HEK293 (cell line): ENCODE results near the gene LBHD2.

Experiments
- CTCF ChIA-PET: fragments of 350-600 bp; formaldehyde crosslinking; extraction: SDS; loops from one replicate; lab custom pipeline; 2021; ENCODE audit warnings: antibody characterized with exemption; lab: Yijun Ruan, JAX
- POLR2A ChIA-PET: fragments of 300-600 bp; formaldehyde crosslinking; extraction: SDS; loops from one replicate; lab custom pipeline; 2020; ENCODE audit warnings: antibody characterized with exemption, inconsistent platforms; lab: Yijun Ruan, JAX
- H3K27ac ChIP-seq: fragments of 200-500 bp; sonication (Bioruptor generic); 2 replicates; pipeline ENCODE4 v1.5.1; 2014; ENCODE audit warnings: low read depth, low read length, control low read depth, inconsistent platforms; ENCODE audit errors: extremely low read depth
- H3K36me3 ChIP-seq, 2 experiments: fragments of 200-500 bp in 1 of 2; sonication (Bioruptor generic) in 1 of 2; 1 replicate in 1 of 2; 2 replicates in 1 of 2; pipeline ENCODE4 v1.5.1; 2014 to 2017; ENCODE audit warnings: inconsistent platforms in 2 of 2, low read length in 2 of 2; ENCODE audit not compliant: control insufficient read depth in 2 of 2, insufficient read depth in 1 of 2
- H3K4me1 ChIP-seq: fragments of 200-500 bp; sonication (Bioruptor generic); 2 replicates; pipeline ENCODE4 v1.5.1; 2014; ENCODE audit warnings: mild to moderate bottlenecking, low read length, inconsistent platforms; ENCODE audit not compliant: control insufficient read depth, insufficient read depth
- H3K4me3 ChIP-seq: 2 replicates; pipeline ENCODE4 v1.5.1; 2011; ENCODE audit warnings: low read depth, mild to moderate bottlenecking, control low read depth, low read length, moderate library complexity
- H3K9me3 ChIP-seq: fragments of 200-500 bp; sonication (Bioruptor generic); 2 replicates; pipeline ENCODE4 v1.5.1; 2014; ENCODE audit warnings: low read depth, low read length, inconsistent platforms; ENCODE audit not compliant: control insufficient read depth, insufficient read depth
- HOXC10 ChIP-seq: sonication (generic); formaldehyde crosslinking; IDR thresholded peaks from 2 replicates; pipeline ENCODE4 v1.8.1; 2023; ENCODE audit warnings: mild to moderate bottlenecking, missing genetic modification reagents
- KLF1 ChIP-seq: fragments of 450-650 bp; formaldehyde crosslinking; IDR thresholded peaks from 2 replicates; pipeline ENCODE4 v1.5.1; 2016; ENCODE audit warnings: missing biosample characterization, missing genetic modification characterization
- RBAK ChIP-seq: fragments of 450-650 bp; formaldehyde crosslinking; IDR thresholded peaks from 2 replicates; pipeline ENCODE4 v1.5.1; 2016; ENCODE audit warnings: missing biosample characterization, missing genetic modification characterization
- SETDB1 ChIP-seq: IDR thresholded peaks from one replicate; pipeline ENCODE4 v1.6.1; 2017; ENCODE audit warnings: mild to moderate bottlenecking, low read length, moderate library complexity, mixed read lengths; ENCODE audit not compliant: insufficient read length
- ZBTB8A ChIP-seq: fragments of 450-650 bp; formaldehyde crosslinking; IDR thresholded peaks from 2 replicates; pipeline ENCODE4 v1.5.1; 2016; ENCODE audit warnings: missing biosample characterization, missing genetic modification characterization
- ZIC2 ChIP-seq: fragments of 450-650 bp; formaldehyde crosslinking; IDR thresholded peaks from 2 replicates; pipeline ENCODE4 v1.5.1; 2016; ENCODE audit warnings: missing biosample characterization, missing genetic modification characterization
- ZNF138 ChIP-seq: fragments of 450-650 bp; formaldehyde crosslinking; IDR thresholded peaks from 2 replicates; pipeline ENCODE4 v1.5.1; 2016; ENCODE audit warnings: missing biosample characterization, missing genetic modification characterization, borderline replicate concordance
- ZNF169 ChIP-seq: fragments of 450-650 bp; formaldehyde crosslinking; IDR thresholded peaks from 2 replicates; pipeline ENCODE4 v1.5.1; 2016; ENCODE audit warnings: missing biosample characterization, missing genetic modification characterization
- ZNF174 ChIP-seq: fragments of 450-650 bp; formaldehyde crosslinking; IDR thresholded peaks from 2 replicates; pipeline ENCODE4 v1.5.0; 2017; ENCODE audit warnings: missing biosample characterization, mild to moderate bottlenecking, missing genetic modification characterization
- ZNF23 ChIP-seq: fragments of 450-650 bp; formaldehyde crosslinking; IDR thresholded peaks from 2 replicates; pipeline ENCODE4 v1.5.1; 2016; ENCODE audit warnings: missing biosample characterization, missing genetic modification characterization, borderline replicate concordance
- ZNF280D ChIP-seq: fragments of 450-650 bp; formaldehyde crosslinking; IDR thresholded peaks from 2 replicates; pipeline ENCODE4 v1.5.1; 2016; ENCODE audit warnings: missing biosample characterization, missing genetic modification characterization
- ZNF302 ChIP-seq: fragments of 450-650 bp; formaldehyde crosslinking; IDR thresholded peaks from 2 replicates; pipeline ENCODE4 v1.5.1; 2016; ENCODE audit warnings: missing biosample characterization, missing genetic modification characterization, low read depth
- ZNF341 ChIP-seq: fragments of 450-650 bp; formaldehyde crosslinking; IDR thresholded peaks from 2 replicates; pipeline ENCODE4; 2016; ENCODE audit warnings: low read depth, missing biosample characterization, missing genetic modification characterization
- ZNF362 ChIP-seq: fragments of 450-650 bp; formaldehyde crosslinking; IDR thresholded peaks from 2 replicates; pipeline ENCODE4 v1.5.1; 2016; ENCODE audit warnings: missing biosample characterization, missing genetic modification characterization
- ZNF416 ChIP-seq: fragments of 450-650 bp; formaldehyde crosslinking; IDR thresholded peaks from 2 replicates; pipeline ENCODE4 v1.5.1; 2016; ENCODE audit warnings: missing biosample characterization, missing genetic modification characterization
- ZNF423 ChIP-seq: fragments of 450-650 bp; formaldehyde crosslinking; IDR thresholded peaks from 2 replicates; pipeline ENCODE4 v1.5.1; 2016; ENCODE audit warnings: missing biosample characterization, missing genetic modification characterization
- ZNF426 ChIP-seq: fragments of 450-650 bp; formaldehyde crosslinking; IDR thresholded peaks from 2 replicates; pipeline ENCODE4 v1.5.1; 2017; ENCODE audit warnings: missing biosample characterization, missing genetic modification characterization, mild to moderate bottlenecking, inconsistent platforms, moderate library complexity
- ZNF433 ChIP-seq: fragments of 450-650 bp; formaldehyde crosslinking; IDR thresholded peaks from 2 replicates; pipeline ENCODE4 v1.5.1; 2016; ENCODE audit warnings: missing biosample characterization, missing genetic modification characterization, low read depth
- ZNF529 ChIP-seq: fragments of 450-650 bp; formaldehyde crosslinking; IDR thresholded peaks from 2 replicates; pipeline ENCODE4 v1.5.1; 2017; ENCODE audit warnings: missing genetic modification characterization, missing biosample characterization; ENCODE audit not compliant: insufficient replicate concordance
- ZNF660 ChIP-seq: fragments of 450-650 bp; IDR thresholded peaks from 2 replicates; pipeline ENCODE4 v1.5.1; 2018; ENCODE audit warnings: missing biosample characterization, mild to moderate bottlenecking, missing genetic modification characterization
- ZNF704 ChIP-seq: fragments of 450-650 bp; formaldehyde crosslinking; IDR thresholded peaks from 2 replicates; pipeline ENCODE4 v1.5.1; 2016; ENCODE audit warnings: missing biosample characterization, missing genetic modification characterization
- ZNF837 ChIP-seq: fragments of 450-650 bp; formaldehyde crosslinking; IDR thresholded peaks from 2 replicates; pipeline ENCODE4 v1.5.1; 2016; ENCODE audit warnings: missing biosample characterization, missing genetic modification characterization
- TF ChIP-seq, protein P1 (sequence below): fragments of 450-650 bp; formaldehyde crosslinking; IDR thresholded peaks from 2 replicates; pipeline ENCODE4 v1.5.1; 2016; ENCODE audit warnings: missing biosample characterization, missing genetic modification characterization
- TF ChIP-seq, protein P2 (sequence below): fragments of 450-650 bp; formaldehyde crosslinking; IDR thresholded peaks from 2 replicates; pipeline ENCODE4 v1.5.1; 2017; ENCODE audit warnings: missing biosample characterization, missing genetic modification characterization

Gene LBHD2

GRCh38 chr14:103072595-103073366 lies 11.2 kb upstream of the LBHD2 start:
- H3K4me1 ChIP-seq = peaks cover 4% of the 10 kb centered on the region; the same call in 1 of the 2 replicates
- ChIA-PET POLR2A (no interaction called here), CTCF (interaction anchor here (0.7 kb wide), 1 partner anchor 90 kb away, joined by 4 read pairs; no protein-coding TSS in a partner anchor)
- H3K9me3 ChIP-seq = no peaks in the 10 kb centered on the region
- no peak overlapping the region for H3K4me3 ChIP-seq
- H3K27ac ChIP-seq = no peak overlapping the region
- H3K36me3 ChIP-seq = no peaks in the 10 kb centered on the region
- TF ChIP-seq ZNF433 (tag by site-specific recombination) (no peak), ZNF23 (tag by site-specific recombination) (no peak), ZNF138 (tag by site-specific recombination) (no peak), ZNF174 (no peak), ZNF416 (tag by site-specific recombination) (no peak), ZNF362 (tag by site-specific recombination) (no peak), SETDB1 (no peak), ZNF423 (tag by site-specific recombination) (no peak), ZBTB8A (no peak), RBAK (no peak), ZNF302 (tag by site-specific recombination) (no peak), ZNF280D (tag by site-specific recombination) (no peak), ZIC2 (peak; percentile 42; the same call in 1 of the 2 replicates), ZNF426 (no peak), ZNF341 (peak; percentile 69), ZNF837 (tag by site-specific recombination) (no peak), ZNF169 (tag by site-specific recombination) (no peak), ZNF704 (tag by site-specific recombination) (no peak), KLF1 (tag by site-specific recombination) (peak; percentile 22; the same call in 1 of the 2 replicates), HOXC10 (CRISPR knock-in tag) (no peak), ZNF529 (no peak), ZNF660 (no peak)
- TF ChIP-seq, protein P1, sequence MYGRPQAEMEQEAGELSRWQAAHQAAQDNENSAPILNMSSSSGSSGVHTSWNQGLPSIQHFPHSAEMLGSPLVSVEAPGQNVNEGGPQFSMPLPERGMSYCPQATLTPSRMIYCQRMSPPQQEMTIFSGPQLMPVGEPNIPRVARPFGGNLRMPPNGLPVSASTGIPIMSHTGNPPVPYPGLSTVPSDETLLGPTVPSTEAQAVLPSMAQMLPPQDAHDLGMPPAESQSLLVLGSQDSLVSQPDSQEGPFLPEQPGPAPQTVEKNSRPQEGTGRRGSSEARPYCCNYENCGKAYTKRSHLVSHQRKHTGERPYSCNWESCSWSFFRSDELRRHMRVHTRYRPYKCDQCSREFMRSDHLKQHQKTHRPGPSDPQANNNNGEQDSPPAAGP (tag by site-specific recombination) = peak; percentile 35; the same call in 1 of the 2 replicates
- TF ChIP-seq, protein P2, sequence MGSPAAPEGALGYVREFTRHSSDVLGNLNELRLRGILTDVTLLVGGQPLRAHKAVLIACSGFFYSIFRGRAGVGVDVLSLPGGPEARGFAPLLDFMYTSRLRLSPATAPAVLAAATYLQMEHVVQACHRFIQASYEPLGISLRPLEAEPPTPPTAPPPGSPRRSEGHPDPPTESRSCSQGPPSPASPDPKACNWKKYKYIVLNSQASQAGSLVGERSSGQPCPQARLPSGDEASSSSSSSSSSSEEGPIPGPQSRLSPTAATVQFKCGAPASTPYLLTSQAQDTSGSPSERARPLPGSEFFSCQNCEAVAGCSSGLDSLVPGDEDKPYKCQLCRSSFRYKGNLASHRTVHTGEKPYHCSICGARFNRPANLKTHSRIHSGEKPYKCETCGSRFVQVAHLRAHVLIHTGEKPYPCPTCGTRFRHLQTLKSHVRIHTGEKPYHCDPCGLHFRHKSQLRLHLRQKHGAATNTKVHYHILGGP (tag by site-specific recombination) = no peak
